WERI-Rb-1 (cell line): ENCODE data around the gene DPP4.

ENCODE experiments used
- DNase-seq: peaks from one replicate; pipeline ENCODE4 v3.0.0-alpha.2; 2020
- H3K27ac ChIP-seq: fragments of 250-450 bp; sonication (Bioruptor Pico); 2 replicates; pipeline ENCODE4 v1.5.1; 2020; ENCODE audit warnings: mild to moderate bottlenecking, moderate library complexity
- H3K27me3 ChIP-seq: fragments of 250-450 bp; sonication (Bioruptor Pico); 2 replicates; pipeline ENCODE4 v1.5.1; 2021; ENCODE audit warnings: mild to moderate bottlenecking, low read depth, moderate library complexity; ENCODE audit not compliant: insufficient read depth, severe bottlenecking
- H3K36me3 ChIP-seq: fragments of 250-450 bp; sonication (Bioruptor Pico); 2 replicates; pipeline ENCODE4 v1.5.1; 2020; ENCODE audit warnings: mild to moderate bottlenecking, moderate library complexity
- H3K4me3 ChIP-seq: 2 replicates; pipeline ENCODE4 v1.5.1; 2011; ENCODE audit warnings: low read depth, mild to moderate bottlenecking, control low read depth, low read length
- H3K9me3 ChIP-seq: fragments of 250-450 bp; sonication (Bioruptor Pico); 2 replicates; pipeline ENCODE4 v1.5.1; 2021; ENCODE audit warnings: mild to moderate bottlenecking, moderate library complexity; ENCODE audit not compliant: severe bottlenecking
- TF ChIP-seq, protein P1 (sequence below): IDR thresholded peaks from 2 replicates; pipeline ENCODE4 v1.5.1; 2011; ENCODE audit warnings: low read depth, mild to moderate bottlenecking, control low read depth, inconsistent platforms, low read length

DPP4 gene

DNA sequence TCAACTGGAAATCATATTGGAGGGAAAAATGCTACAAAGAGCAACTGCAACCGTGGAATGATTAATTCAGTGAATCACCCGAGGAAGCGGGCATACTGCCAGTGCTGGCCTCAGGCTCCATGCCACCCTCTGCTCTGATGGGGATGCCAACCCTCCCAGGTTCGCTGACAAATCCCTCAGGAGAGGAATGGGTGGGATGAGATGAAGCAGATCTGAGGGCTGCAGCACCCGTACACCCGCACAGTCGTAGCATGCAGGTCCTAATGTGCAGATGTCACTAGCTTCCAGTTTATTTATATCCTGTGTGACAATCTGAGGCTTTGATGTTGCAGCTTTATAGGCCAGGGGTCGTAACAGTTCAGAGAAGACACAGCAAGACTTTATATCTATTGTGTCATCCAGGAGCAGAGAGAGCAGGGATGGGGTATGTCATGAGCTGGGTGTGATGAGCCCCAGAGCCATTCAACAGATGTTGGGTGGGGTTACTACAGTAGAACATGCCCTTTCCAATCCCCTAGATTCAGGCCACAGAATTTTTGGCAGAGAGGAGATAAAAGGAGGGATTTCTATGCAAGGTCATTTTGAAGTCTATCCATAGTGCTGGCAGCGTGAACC lies 44.6 kb downstream of the DPP4 start:
- no peak overlapping the region for H3K27ac ChIP-seq
- TF ChIP-seq, protein P1, sequence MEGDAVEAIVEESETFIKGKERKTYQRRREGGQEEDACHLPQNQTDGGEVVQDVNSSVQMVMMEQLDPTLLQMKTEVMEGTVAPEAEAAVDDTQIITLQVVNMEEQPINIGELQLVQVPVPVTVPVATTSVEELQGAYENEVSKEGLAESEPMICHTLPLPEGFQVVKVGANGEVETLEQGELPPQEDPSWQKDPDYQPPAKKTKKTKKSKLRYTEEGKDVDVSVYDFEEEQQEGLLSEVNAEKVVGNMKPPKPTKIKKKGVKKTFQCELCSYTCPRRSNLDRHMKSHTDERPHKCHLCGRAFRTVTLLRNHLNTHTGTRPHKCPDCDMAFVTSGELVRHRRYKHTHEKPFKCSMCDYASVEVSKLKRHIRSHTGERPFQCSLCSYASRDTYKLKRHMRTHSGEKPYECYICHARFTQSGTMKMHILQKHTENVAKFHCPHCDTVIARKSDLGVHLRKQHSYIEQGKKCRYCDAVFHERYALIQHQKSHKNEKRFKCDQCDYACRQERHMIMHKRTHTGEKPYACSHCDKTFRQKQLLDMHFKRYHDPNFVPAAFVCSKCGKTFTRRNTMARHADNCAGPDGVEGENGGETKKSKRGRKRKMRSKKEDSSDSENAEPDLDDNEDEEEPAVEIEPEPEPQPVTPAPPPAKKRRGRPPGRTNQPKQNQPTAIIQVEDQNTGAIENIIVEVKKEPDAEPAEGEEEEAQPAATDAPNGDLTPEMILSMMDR = no peak

DNA sequence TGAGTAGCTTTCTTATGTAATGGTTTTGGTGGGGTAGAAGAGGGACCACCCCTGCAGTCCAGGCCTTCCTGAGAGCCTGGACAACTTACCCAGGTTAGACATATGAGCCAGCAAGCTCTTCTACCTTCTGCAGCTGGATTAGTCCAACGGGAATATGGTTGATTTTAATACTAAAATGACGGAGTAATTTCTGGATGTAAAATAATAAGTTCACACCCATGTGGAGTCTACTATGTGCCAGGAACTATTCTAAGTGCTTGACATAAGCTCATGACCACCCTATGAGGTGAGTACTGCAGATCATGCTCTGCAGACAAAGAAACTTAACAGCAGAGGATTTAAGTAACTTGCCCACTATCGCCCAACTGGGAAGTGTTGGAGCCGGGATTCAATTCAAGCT lies 45.5 kb downstream of the DPP4 start:
- Histone ChIP-seq H3K36me3 (no peaks in the 10 kb centered on the region), H3K4me3 (no peak overlapping the region), H3K27me3 (no peaks in the 10 kb centered on the region), H3K9me3 (no peaks in the 10 kb centered on the region), H3K27ac (no peak overlapping the region)
- DNase-seq = no peak
- TF ChIP-seq, protein P1 = no peak

More for the DNA sequence above, 44.6 kb downstream of the DPP4 start:
- Histone ChIP-seq H3K9me3 (no peaks in the 10 kb centered on the region), H3K36me3 (no peaks in the 10 kb centered on the region), H3K4me3 (no peak overlapping the region), H3K27me3 (no peaks in the 10 kb centered on the region)
- DNase-seq = no peak

DNA sequence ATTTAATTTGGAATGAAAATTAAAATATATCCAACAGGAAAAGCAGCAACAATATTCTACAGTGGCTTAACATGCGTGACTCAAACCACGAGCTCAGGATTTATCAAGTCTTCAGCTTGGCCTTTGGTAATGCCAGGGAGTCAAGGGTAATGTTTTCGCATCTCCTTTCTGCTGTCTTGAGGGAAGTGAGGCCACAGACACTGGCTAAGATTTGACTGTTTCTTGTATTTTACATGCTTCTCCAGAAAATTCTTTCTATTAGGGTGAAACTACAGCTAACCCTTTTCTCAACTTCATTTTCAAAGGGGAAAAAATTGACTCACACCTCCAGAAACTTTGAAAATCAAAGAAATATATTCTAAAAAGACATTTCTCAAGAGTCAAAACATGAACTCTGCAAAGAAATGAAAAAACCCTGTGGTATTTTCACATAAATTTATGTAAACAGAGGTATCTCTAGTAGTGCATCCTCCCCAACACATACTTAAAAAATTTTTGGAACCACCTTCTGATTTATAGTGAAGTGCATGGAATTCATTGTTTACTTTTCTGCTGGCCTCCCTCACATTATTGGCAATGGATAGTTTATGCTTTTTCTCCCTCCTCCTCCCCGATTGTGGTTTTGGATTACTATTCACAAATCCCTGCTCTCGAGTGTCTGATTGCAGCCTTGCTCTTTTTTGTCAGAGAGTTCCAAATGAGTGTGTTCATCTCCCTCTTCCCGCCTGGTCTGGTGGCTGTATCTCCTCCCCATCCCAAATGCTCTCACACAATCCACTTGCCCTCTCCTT lies 48.7 kb downstream of the DPP4 start:
- H3K9me3 ChIP-seq = no peaks in the 10 kb centered on the region
- H3K36me3 ChIP-seq = no peaks in the 10 kb centered on the region
- no peak overlapping the region for H3K4me3 ChIP-seq
- no peak for DNase-seq
- no peak overlapping the region for H3K27ac ChIP-seq
- no peaks in the 10 kb centered on the region for H3K27me3 ChIP-seq
- TF ChIP-seq, protein P1 = no peak

DNA sequence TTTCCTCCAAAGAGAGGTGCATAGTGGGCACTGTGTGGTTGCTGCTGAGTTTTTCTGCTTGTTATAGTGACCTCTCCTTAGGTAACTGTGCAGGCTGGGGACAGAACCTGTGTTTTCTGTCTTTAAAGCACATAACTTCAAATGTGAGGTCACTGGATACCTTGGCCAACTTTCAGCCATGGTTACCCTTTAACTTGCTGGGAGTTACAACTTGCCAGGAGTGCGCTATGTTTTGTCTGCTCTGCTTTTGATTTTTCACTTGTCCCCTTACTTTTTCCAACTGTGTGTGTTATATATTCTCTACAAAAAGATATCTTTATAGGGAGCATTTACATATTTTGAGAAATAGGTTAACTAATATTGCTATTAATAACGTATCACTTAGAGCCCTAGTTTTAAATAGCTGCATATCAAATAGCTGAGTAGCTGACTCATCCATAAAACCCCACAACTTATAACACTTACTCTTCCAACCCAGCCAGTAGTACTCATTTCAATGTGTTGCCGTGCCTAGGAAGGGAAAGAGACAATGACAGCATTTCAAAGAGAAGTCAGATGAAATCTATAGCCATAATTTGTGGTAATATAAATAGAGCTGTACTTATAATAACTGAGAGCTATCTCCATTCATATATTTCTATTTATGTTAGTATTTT lies 51.6 kb downstream of the DPP4 start:
- Histone ChIP-seq H3K27me3 (no peaks in the 10 kb centered on the region), H3K4me3 (no peak overlapping the region), H3K9me3 (no peaks in the 10 kb centered on the region), H3K27ac (no peak overlapping the region), H3K36me3 (no peaks in the 10 kb centered on the region)
- DNase-seq = no peak
- TF ChIP-seq, protein P1 = no peak

DNA sequence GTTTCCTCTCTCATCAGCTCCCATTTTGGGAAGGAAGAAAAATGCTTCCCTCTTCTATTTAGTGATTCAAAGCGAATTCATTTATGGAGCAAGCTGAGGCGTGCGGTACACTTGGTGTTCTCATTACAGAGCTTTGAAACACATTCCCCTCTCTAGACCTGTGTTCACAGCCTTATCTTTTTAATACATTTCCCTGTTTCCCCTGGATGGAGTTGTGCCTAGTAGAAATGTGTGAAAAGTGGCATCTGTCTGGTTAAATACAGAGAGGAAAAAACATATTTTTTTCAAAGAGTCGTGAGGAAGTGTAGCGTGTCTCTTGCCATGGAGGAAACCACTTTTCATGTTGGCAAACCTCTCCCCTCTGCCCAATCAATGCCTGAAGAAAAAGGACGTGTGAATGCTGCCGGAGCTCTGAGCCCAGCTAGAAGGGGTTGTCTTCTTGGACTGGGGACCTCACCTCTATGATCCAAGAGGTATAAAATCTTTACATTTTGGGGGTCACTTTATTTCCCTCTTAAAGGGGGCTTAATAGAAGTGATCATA lies 52.4 kb downstream of the DPP4 start:
- Histone ChIP-seq H3K36me3 (no peaks in the 10 kb centered on the region), H3K9me3 (no peaks in the 10 kb centered on the region), H3K27me3 (no peaks in the 10 kb centered on the region), H3K27ac (no peak overlapping the region), H3K4me3 (no peak overlapping the region)
- no peak for DNase-seq
- TF ChIP-seq, protein P1 = no peak
